ENCODE measurements around the gene TVP23C. TPM values are rescaled to one million over a fixed set of nuclear protein-coding genes. Genes with fewer than 3 reads are reported as not detected.

Gene TVP23C
- total RNA-seq, 4 donors from 2014 or later = 5.6 to 14.8 (median 8.2) TPM

DNA sequence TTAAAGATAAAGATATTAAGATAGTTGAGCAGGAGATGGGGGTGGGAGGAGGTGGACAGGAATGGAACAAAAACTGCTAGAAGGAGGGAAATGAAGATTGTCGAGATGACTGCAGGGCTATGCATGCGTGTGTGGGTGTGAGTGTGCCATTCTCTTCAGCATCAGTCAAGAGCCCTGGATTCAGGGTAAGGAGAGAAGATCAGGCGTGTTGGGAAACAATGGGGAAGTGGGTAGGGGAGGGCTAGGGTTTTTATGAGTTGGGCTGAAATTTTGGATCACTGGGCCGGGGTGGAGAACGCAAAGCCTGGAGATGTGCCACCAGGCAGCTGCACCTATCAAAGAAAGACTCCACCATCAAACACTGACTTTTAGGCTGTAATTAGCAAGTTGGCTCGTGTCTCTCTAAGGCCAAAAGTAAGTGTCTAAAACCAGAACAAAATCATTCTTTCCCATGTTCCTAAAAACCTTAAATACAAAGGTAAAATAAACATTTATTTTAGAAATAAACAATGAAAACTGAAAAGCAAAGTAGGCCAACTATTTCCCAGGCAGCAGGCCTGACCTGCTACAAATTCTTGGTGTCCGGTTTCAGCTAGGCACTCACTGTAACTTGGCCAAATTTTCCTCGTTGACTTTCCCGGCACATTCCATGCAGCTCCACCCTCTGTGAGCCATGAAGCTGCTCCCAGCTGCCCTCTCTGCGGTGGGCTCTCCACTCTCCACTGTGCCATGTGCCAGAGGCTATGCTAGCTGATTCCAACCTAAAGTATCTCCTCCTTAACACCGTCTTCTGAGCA lies 100.1 kb downstream of the TVP23C start:
- intact Hi-C loops (cut with DNase I; ENCODE audit: low total_unique reads) = no loop called here
- TF ChIP-seq, protein P1, sequence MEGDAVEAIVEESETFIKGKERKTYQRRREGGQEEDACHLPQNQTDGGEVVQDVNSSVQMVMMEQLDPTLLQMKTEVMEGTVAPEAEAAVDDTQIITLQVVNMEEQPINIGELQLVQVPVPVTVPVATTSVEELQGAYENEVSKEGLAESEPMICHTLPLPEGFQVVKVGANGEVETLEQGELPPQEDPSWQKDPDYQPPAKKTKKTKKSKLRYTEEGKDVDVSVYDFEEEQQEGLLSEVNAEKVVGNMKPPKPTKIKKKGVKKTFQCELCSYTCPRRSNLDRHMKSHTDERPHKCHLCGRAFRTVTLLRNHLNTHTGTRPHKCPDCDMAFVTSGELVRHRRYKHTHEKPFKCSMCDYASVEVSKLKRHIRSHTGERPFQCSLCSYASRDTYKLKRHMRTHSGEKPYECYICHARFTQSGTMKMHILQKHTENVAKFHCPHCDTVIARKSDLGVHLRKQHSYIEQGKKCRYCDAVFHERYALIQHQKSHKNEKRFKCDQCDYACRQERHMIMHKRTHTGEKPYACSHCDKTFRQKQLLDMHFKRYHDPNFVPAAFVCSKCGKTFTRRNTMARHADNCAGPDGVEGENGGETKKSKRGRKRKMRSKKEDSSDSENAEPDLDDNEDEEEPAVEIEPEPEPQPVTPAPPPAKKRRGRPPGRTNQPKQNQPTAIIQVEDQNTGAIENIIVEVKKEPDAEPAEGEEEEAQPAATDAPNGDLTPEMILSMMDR (IDR thresholded peaks at IDR 0.05) = no peak
- TF ChIP-seq POLR2A (IDR thresholded peaks at IDR 0.05) = no peak
- 26 to 33% methylated on average over 11 of the region's 11 CpGs for WGBS, 2 donors
- no peak for DNase-seq (ENCODE audit: low spot score in 2 of 2)
- no peak overlapping the region for H3K4me3 ChIP-seq (ENCODE audit: low read depth, poor library complexity, severe bottlenecking)

GRCh38 chr17:15457723-15458094 lies 105.6 kb downstream of the TVP23C start:
- 41 to 54% methylated on average over 7 of the region's 7 CpGs for WGBS, 2 donors
- intact Hi-C loops (cut with DNase I; ENCODE audit: low total_unique reads) = no loop called here
- peak; percentile 43 to 87 for DNase-seq (ENCODE audit: low spot score in 2 of 2)
- H3K4me3 ChIP-seq (ENCODE audit: low read depth, poor library complexity, severe bottlenecking) = no peak overlapping the region
- TF ChIP-seq, protein P1 (IDR thresholded peaks at IDR 0.05) = no peak
- TF ChIP-seq POLR2A (IDR thresholded peaks at IDR 0.05) = no peak

DNA sequence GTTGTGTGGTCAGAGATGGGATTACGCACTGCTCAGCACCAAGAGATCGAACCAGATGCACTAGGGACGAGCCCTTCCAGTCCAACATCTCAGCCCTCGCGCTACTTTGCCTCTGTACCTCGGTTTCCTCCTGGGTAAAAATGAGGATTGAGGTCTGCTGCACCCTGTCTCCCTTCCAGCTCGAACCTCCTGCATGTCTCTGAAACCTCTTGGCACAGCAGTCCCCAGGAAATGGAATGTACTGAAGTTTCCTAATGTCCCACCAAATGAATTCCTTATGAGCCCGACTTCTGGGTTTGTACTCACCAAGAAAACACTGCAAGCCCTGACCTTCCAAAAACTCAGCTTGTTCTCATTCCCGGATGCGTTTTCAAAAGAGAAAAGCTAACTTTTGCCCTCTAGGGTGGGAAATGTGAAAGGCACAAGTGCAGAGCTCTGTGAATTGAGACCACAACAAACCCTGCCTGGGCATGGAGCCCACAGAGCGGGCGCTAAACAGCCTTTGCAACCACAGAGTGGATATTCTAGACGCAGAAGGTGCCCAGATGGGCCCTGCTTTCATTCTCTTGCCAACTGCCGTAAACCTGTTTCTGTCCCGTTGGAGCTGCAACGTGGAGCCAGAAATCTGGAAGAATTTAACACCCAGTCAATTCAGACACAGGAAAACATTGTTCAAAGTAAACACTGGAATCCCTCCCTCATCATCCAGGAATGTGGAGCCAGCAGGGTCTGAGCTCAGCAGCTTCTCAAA lies 106.1 kb downstream of the TVP23C start:
- H3K4me3 ChIP-seq (ENCODE audit: low read depth, poor library complexity, severe bottlenecking) = no peak overlapping the region

GRCh38 chr17:15456496-15456895 lies 106.8 kb downstream of the TVP23C start:
- H3K4me3 ChIP-seq (ENCODE audit: low read depth, poor library complexity, severe bottlenecking) = no peak overlapping the region
- WGBS, 2 donors = 64 to 65% methylated on average over 6 of the region's 6 CpGs
- peak; percentile 82 to 95 for DNase-seq (ENCODE audit: low spot score in 2 of 2)
- no peak for TF ChIP-seq POLR2A (IDR thresholded peaks at IDR 0.05)
- TF ChIP-seq, protein P1 (IDR thresholded peaks at IDR 0.05) = no peak
- intact Hi-C loops (cut with DNase I; ENCODE audit: low total_unique reads) = no loop called here

More for the DNA sequence above, 106.1 kb downstream of the TVP23C start:
- intact Hi-C loops (cut with DNase I; ENCODE audit: low total_unique reads) = no loop called here
- TF ChIP-seq, protein P1 (IDR thresholded peaks at IDR 0.05) = no peak
- TF ChIP-seq POLR2A (IDR thresholded peaks at IDR 0.05) = no peak
- 45 to 47% methylated on average over 16 of the region's 16 CpGs for WGBS, 2 donors
- peak; percentile 66 to 92 for DNase-seq (ENCODE audit: low spot score in 2 of 2)

DNA sequence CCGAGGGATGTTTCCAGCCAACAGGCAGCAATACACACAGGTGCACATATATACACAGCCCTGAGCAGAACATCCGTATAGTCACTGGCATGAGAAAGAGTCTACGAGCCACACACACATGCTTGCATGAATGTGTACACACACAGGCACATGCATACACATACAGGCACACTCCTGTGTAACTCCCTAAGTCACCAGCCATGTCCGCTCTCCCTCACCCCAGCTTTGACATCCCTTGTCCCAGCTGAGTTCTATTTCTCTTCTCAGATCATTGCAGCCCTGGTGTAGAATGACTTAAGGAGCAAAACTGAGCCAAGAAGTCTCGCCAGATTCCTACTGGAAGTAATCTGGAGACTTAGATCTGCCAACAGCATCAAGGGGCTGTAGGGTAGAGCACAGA lies 108.9 kb downstream of the TVP23C start:
- peak in 1 of 2 donors; percentile 64 for DNase-seq (ENCODE audit: low spot score in 2 of 2)
- TF ChIP-seq, protein P1 (IDR thresholded peaks at IDR 0.05) = no peak
- TF ChIP-seq POLR2A (IDR thresholded peaks at IDR 0.05) = no peak
- intact Hi-C loops (cut with DNase I; ENCODE audit: low total_unique reads) = no loop called here
- H3K4me3 ChIP-seq (ENCODE audit: low read depth, poor library complexity, severe bottlenecking) = no peak overlapping the region
- WGBS, 2 donors = 80 to 91% methylated on average over 5 of the region's 5 CpGs

All from lower leg skin (tissue), 4 donors.